ENCODE data around the gene TSPAN14.

- TF ChIP-seq POLR2A (IDR thresholded peaks at IDR 0.05; ENCODE audit: low read length) (no peak), GATA1 (IDR thresholded peaks at IDR 0.05; ENCODE audit: low read depth, low read length) (no peak)
Measured at GRCh38 chr10:80471001-80471400, 16.9 kb downstream of the TSPAN14 start.
